ENCODE results near the gene PLA2G4E. TPM values are rescaled to one million over a fixed set of nuclear protein-coding genes. Genes with fewer than 3 reads are reported as not detected.

Gene PLA2G4E
- total and polyA plus RNA-seq, 9 of the 15 experiments (the other 6 are each of a cell fraction or from before 2014, with no cell fraction given) = 0.03 TPM; not detected in 8

GRCh38 chr15:41943543-41944312 is 77.1 kb downstream of the PLA2G4E start (continued):
- TF ChIP-seq CHD7 (IDR thresholded peaks at IDR 0.05; ENCODE audit: low read depth, low read length) (no peak), BCLAF1 (IDR thresholded peaks at IDR 0.05; ENCODE audit: borderline replicate concordance in 1 of 2, control insufficient read depth in 1 of 2, low read depth in 2 of 2, low read length in 1 of 2) (no peak), ZNF311 (CRISPR knock-in tag; IDR thresholded peaks at IDR 0.05) (no peak), E2F8 (IDR thresholded peaks at IDR 0.05; ENCODE audit: low read depth, partially characterized antibody) (no peak), IRF2 (CRISPR knock-in tag; IDR thresholded peaks at IDR 0.05) (no peak)
